Calu3 (cell line): Measurements from ENCODE around the gene SHH. TPM values are rescaled to one million over a fixed set of nuclear protein-coding genes. Genes with fewer than 3 reads are reported as not detected.

ENCODE experiments used
- BruUV-seq: library from RNA; stranded (reverse); fragments of 400-500 nt; replicated peaks from 2 replicates; lab custom pipeline; 2021; lab: Mats Ljungman, UMichigan
- CTCF ChIA-PET: fragments of 300-600 bp; sonication (Branson Sonifier 250); formaldehyde crosslinking; loops from one replicate; lab custom pipeline; 2022; ENCODE audit warnings: antibody characterized with exemption; lab: Charles Lee
- DNase-seq: peaks from one replicate; pipeline ENCODE4 v3.0.0; 2022
- H3K27ac Mint-ChIP-seq: one replicate; pipeline ENCODE4 v1.8.0; 2022; ENCODE audit warnings: mixed read lengths; ENCODE audit not compliant: unreplicated experiment
- H3K27me3 Mint-ChIP-seq: one replicate; pipeline ENCODE4 v1.8.0; 2022; ENCODE audit warnings: mixed read lengths; ENCODE audit not compliant: unreplicated experiment
- H3K36me3 Mint-ChIP-seq: one replicate; pipeline ENCODE4 v1.8.0; 2022; ENCODE audit warnings: mild to moderate bottlenecking, moderate library complexity, mixed read lengths; ENCODE audit not compliant: insufficient read depth, unreplicated experiment
- H3K4me1 Mint-ChIP-seq: one replicate; pipeline ENCODE4 v1.8.0; 2022; ENCODE audit warnings: mild to moderate bottlenecking, low read depth, mixed read lengths; ENCODE audit not compliant: unreplicated experiment
- H3K4me3 Mint-ChIP-seq: one replicate; pipeline ENCODE4 v1.8.0; 2022; ENCODE audit warnings: mild to moderate bottlenecking, low read depth, moderate library complexity, mixed read lengths; ENCODE audit not compliant: unreplicated experiment
- H3K9me3 Mint-ChIP-seq: one replicate; pipeline ENCODE4 v1.8.0; 2022; ENCODE audit warnings: low read depth, mixed read lengths; ENCODE audit not compliant: unreplicated experiment
- intact Hi-C: fragments of 100-400 bp; cut with micrococcal nuclease; formaldehyde crosslinking; loops from one replicate; pipeline ENCODE4 v1.10.0; 2022; ENCODE audit not compliant: unreplicated experiment
- total RNA-seq: library from RNA; stranded (reverse); gene quantifications from 2 replicates; pipeline ENCODE4 v1.2.3, GENCODE V29; 2022
- TF ChIP-seq, protein P1 (sequence below): fragments of 200-600 bp; IDR thresholded peaks from one replicate; pipeline ENCODE4 v1.8.0; 2022; ENCODE audit warnings: antibody characterized with exemption; ENCODE audit not compliant: unreplicated experiment

The SHH gene
- total RNA-seq, 1 experiment from 2014 or later: 1.1 TPM

DNA sequence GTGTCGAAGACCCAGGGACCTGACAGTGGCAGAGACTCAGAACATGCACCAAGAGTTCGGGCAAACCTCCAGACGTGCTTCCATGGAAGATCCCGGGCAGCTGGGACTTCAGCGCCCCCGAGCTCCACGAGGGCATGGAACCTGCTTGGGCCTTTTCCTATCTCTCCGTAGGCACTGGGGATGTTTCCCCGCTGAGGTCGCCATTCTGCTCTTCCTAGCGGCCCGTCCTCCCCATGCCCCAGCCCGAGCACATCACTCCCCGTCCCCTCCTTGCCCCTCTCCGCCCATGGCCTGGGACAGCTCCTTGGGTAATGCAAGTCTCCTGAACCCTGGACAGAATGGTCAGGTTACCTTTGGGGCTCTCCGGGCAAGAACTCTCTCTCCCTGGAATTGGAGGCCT is 32.3 kb upstream of the SHH start:
- Mint-ChIP-seq H3K9me3 (no peaks in the 10 kb centered on the region), H3K27me3 (no peaks in the 10 kb centered on the region), H3K4me1 (peaks cover 12% of the 10 kb centered on the region), H3K27ac (peak overlapping the region; percentile 58), H3K4me3 (no peak overlapping the region), H3K36me3 (peaks cover 5% of the 10 kb centered on the region)
- BruUV-seq: no TSS peak
- intact Hi-C loops: loop anchor here (1.0 to 5.0 kb wide), 2 partner anchors 107 to 308 kb away; no protein-coding TSS in a partner anchor
- CTCF ChIA-PET: interaction anchor here (0.6 to 1.4 kb wide), 7 partner anchors 9 to 117 kb away, joined by 3 to 11 read pairs (median 4); no protein-coding TSS in a partner anchor
- TF ChIP-seq, protein P1, sequence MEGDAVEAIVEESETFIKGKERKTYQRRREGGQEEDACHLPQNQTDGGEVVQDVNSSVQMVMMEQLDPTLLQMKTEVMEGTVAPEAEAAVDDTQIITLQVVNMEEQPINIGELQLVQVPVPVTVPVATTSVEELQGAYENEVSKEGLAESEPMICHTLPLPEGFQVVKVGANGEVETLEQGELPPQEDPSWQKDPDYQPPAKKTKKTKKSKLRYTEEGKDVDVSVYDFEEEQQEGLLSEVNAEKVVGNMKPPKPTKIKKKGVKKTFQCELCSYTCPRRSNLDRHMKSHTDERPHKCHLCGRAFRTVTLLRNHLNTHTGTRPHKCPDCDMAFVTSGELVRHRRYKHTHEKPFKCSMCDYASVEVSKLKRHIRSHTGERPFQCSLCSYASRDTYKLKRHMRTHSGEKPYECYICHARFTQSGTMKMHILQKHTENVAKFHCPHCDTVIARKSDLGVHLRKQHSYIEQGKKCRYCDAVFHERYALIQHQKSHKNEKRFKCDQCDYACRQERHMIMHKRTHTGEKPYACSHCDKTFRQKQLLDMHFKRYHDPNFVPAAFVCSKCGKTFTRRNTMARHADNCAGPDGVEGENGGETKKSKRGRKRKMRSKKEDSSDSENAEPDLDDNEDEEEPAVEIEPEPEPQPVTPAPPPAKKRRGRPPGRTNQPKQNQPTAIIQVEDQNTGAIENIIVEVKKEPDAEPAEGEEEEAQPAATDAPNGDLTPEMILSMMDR: no peak
- no peak for DNase-seq

DNA sequence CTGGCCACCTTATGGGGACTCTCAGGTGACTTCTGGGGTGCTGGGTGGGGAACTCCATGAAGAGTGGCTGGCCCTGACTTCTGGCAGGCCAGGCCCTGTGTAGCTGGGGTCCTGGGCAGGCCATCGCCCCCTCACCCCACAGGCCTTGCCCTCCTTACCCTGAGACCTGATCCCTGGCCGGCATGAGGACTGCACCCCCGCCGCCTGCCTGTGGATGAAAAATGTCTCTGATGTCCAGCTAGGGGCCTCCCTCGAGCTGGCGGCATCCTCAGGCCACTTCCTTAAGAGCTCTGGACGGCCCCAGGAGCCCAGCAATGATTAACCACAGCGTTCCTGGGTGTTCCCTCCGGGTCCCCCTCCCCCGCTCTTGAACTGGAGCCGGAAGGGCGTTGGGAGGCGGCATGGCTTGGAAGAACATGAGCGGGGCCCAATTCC is 31.8 kb upstream of the SHH start:
- peaks cover 5% of the 10 kb centered on the region for H3K36me3 Mint-ChIP-seq
- TF ChIP-seq, protein P1: no peak
- CTCF ChIA-PET: interaction anchor here (0.6 to 1.4 kb wide), 7 partner anchors 9 to 118 kb away, joined by 3 to 11 read pairs (median 4); no protein-coding TSS in a partner anchor
- no peaks in the 10 kb centered on the region for H3K27me3 Mint-ChIP-seq
- H3K4me1 Mint-ChIP-seq: peaks cover 12% of the 10 kb centered on the region
- BruUV-seq: no TSS peak
- peak overlapping the region; percentile 58 for H3K27ac Mint-ChIP-seq
- H3K9me3 Mint-ChIP-seq: no peaks in the 10 kb centered on the region
- intact Hi-C loops: loop anchor here (1.0 to 5.0 kb wide), 2 partner anchors 107 to 308 kb away; no protein-coding TSS in a partner anchor
- DNase-seq: peak; percentile 96
- H3K4me3 Mint-ChIP-seq: no peak overlapping the region

DNA sequence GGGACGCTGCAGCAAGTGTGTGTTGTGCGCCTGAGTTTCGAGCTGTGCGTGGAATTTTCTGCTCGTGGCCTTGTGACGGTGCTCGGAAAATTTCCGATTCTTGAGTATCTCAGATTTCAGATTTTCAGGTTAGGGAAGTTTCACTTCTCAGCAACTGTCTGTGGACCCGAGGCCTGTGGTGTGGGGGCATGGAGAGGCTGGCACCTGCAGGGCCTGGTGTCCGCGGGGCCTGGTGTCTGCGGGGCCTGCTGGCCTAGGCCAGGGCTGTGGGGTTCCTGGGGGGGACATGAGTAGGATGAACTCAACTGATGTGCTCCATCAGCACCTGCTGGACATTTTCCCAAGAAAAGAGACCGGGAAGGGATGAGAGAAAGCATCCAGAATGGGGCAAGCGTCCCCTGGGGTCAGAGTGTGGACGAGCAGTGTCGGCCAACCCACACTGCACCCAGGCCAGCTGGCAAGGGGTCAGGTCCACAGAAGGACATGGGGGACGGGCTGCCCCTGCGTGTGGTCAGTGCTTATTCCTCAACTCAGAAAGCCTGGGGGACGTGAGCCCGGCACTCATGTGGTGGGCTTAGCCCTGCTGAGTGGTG is 31.3 kb upstream of the SHH start:
- no TSS peak for BruUV-seq
- DNase-seq: no peak
- H3K4me1 Mint-ChIP-seq: peaks cover 12% of the 10 kb centered on the region
- TF ChIP-seq, protein P1: no peak
- H3K4me3 Mint-ChIP-seq: no peak overlapping the region
- H3K9me3 Mint-ChIP-seq: no peaks in the 10 kb centered on the region
- CTCF ChIA-PET: interaction anchor here (0.5 to 1.4 kb wide), 5 partner anchors 8 to 78 kb away, joined by 3 to 11 read pairs (median 4); no protein-coding TSS in a partner anchor
- peak overlapping the region; percentile 58 for H3K27ac Mint-ChIP-seq
- H3K36me3 Mint-ChIP-seq: peaks cover 5% of the 10 kb centered on the region
- H3K27me3 Mint-ChIP-seq: no peaks in the 10 kb centered on the region
- intact Hi-C loops: loop anchor here (1.0 to 5.0 kb wide), 2 partner anchors 108 to 309 kb away; no protein-coding TSS in a partner anchor

DNA sequence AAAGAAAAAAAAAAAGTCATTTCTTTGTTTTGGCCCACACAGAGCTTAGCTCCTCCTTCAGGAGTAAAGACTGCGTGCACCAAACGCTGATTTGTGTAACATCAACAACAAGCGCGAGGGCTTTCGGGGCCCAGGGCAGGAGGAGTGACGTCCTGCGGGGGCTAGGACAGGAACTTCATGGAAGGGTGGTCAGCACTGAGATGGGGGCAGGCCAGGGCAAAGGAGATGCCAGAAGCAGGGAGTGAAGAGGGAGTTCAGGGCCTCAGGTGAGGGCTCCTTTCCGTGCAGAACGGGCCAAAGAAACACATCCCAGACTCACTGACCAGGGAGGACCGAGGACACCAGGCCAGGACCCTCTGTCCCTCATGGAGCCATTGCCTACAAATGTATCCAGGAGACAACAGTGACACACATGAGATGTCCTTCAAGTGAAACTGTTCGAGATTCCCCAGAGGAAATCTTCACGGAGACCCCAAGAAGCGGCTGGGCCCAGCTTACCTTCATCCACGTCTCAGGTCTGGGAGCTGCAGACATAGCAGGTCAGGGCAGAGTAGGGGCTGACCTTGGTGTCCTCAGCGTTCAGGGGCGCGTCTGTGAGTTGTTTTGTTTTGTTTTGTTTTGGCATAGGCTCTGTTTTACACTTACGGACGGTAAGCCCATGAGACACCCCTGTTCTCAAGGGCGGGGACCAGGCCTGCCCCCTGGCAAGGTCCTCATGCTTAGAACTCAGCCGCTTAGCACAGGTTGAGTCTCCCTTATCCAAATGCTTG is 30.4 kb upstream of the SHH start:
- TF ChIP-seq, protein P1: no peak
- CTCF ChIA-PET: no interaction called here
- Mint-ChIP-seq H3K4me1 (peaks cover 12% of the 10 kb centered on the region), H3K27ac (peak overlapping the region; percentile 31), H3K27me3 (no peaks in the 10 kb centered on the region), H3K36me3 (peaks cover 5% of the 10 kb centered on the region), H3K9me3 (no peaks in the 10 kb centered on the region), H3K4me3 (no peak overlapping the region)
- DNase-seq: no peak
- no TSS peak for BruUV-seq
- intact Hi-C loops: loop anchor here (5.0 kb wide), 1 partner anchor 310 kb away; no protein-coding TSS in a partner anchor
